ENCODE results near the gene RAMAC. TPM values are rescaled to one million over a fixed set of nuclear protein-coding genes. Genes with fewer than 3 reads are reported as not detected.

RAMAC gene
- total and polyA plus RNA-seq, 10 of the 15 experiments (the other 5 are each of a cell fraction or from before 2014, with no cell fraction given), result 22.4 to 109 (median 41.7) TPM

GRCh38 chr15:82986442-82986780, 401 bp downstream of the RAMAC start:
- DNase-seq (ENCODE audit: low read depth, low spot score) (peak; percentile 7), ATAC-seq (peak; percentile 60), FAIRE-seq (no peak)
- Histone ChIP-seq H4K20me1 (ENCODE audit: control insufficient read depth, insufficient read depth) (no peaks in the 10 kb centered on the region), H3K27ac (ENCODE audit: control insufficient read depth, insufficient read depth) (peak overlapping the region; percentile 71), H3K9ac (ENCODE audit: control insufficient read depth, insufficient read depth, low read length) (peak overlapping the region; percentile 89), H3K4me2 (ENCODE audit: control insufficient read depth, insufficient read depth) (peak overlapping the region; percentile 100; the same call in 1 of the 2 replicates), H3K36me3 (ENCODE audit: control insufficient read depth in 2 of 2, insufficient read depth in 2 of 2, low read length in 1 of 2) (peaks cover 0 to 2% of the 10 kb centered on the region in 2 experiments; a peak in 1 of 4 replicates), H3K4me3 (peak overlapping the region; percentile 84), H3K9me3 (replicated peaks; ENCODE audit: control insufficient read depth, insufficient read depth, low read length) (no peaks in the 10 kb centered on the region), H3K79me2 (ENCODE audit: control insufficient read depth, insufficient read depth, low read length) (peaks cover 18% of the 10 kb centered on the region), H3K4me1 (ENCODE audit: control insufficient read depth, insufficient read depth, low read length) (peaks cover 8% of the 10 kb centered on the region), H3K27me3 (replicated peaks in 1 of 2; ENCODE audit: control insufficient read depth in 2 of 2, insufficient read depth in 2 of 2, low read length in 1 of 2) (no peaks in the 10 kb centered on the region), H2AFZ (ENCODE audit: control insufficient read depth, low read depth, low read length) (peak overlapping the region; percentile 86)
- RAD21 ChIA-PET (ENCODE audit: unreplicated experiment), result interaction anchor here (0.9 to 1.4 kb wide), 7 partner anchors 9 to 456 kb away, joined by 3 to 9 read pairs (median 3); no protein-coding TSS in a partner anchor
- POLR2A ChIA-PET, result interaction anchor here (0.6 to 1.7 kb wide), 8 partner anchors 24 to 1745 kb away, joined by 3 to 8 read pairs (median 4); partner anchors contain the start of genes RPS17 and WHAMM
- TSS peak; percentile 88 for BruUV-seq (replicated peaks)
- 1% methylated on average over 12 of the region's 12 CpGs for WGBS (ENCODE audit: insufficient coverage, insufficient replicate concordance, low lambda C conversion rate, missing lambda C conversion rate)
- in situ Hi-C loops (cut with MboI), result loop anchor here (5.0 kb wide), 1 partner anchor 449 kb away; no protein-coding TSS in a partner anchor
- TF ChIP-seq CHD4 (IDR thresholded peaks at IDR 0.05), result no peak
- TF ChIP-seq MTA3 (IDR thresholded peaks at IDR 0.05; ENCODE audit: borderline replicate concordance, low read length), result no peak
- 0 out of 2 replicates have a peak, but pooled peaks have one; percentile 2 for TF ChIP-seq CREB1 (IDR thresholded peaks at IDR 0.05; ENCODE audit: low read depth)
- TF ChIP-seq HDAC2 (IDR thresholded peaks at IDR 0.05), result no peak
- no peak for TF ChIP-seq JUND (IDR thresholded peaks at IDR 0.05; ENCODE audit: low read depth, low read length)
- TF ChIP-seq EGR1 (IDR thresholded peaks at IDR 0.05; ENCODE audit: borderline replicate concordance in 1 of 2, low read depth in 2 of 2, low read length in 2 of 2), result no peak
- TF ChIP-seq CBFB (IDR thresholded peaks at IDR 0.05; ENCODE audit: low read depth), result no peak
- TF ChIP-seq, protein P1, sequence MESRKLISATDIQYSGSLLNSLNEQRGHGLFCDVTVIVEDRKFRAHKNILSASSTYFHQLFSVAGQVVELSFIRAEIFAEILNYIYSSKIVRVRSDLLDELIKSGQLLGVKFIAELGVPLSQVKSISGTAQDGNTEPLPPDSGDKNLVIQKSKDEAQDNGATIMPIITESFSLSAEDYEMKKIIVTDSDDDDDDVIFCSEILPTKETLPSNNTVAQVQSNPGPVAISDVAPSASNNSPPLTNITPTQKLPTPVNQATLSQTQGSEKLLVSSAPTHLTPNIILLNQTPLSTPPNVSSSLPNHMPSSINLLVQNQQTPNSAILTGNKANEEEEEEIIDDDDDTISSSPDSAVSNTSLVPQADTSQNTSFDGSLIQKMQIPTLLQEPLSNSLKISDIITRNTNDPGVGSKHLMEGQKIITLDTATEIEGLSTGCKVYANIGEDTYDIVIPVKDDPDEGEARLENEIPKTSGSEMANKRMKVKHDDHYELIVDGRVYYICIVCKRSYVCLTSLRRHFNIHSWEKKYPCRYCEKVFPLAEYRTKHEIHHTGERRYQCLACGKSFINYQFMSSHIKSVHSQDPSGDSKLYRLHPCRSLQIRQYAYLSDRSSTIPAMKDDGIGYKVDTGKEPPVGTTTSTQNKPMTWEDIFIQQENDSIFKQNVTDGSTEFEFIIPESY (IDR thresholded peaks at IDR 0.05), result no peak
- peak; percentile 48 for TF ChIP-seq RUNX3 (IDR thresholded peaks at IDR 0.05; ENCODE audit: low read length)
- no peak for TF ChIP-seq RBBP5 (conservative IDR thresholded peaks at IDR 0.05)
- CTCF ChIA-PET, result interaction anchor here (1.0 to 3.0 kb wide), 8 partner anchors 10 to 445 kb away, joined by 3 to 12 read pairs (median 5); partner anchors contain the start of gene C15orf40
- SMC1A ChIA-PET (ENCODE audit: uncharacterized antibody, unreplicated experiment), result interaction anchor here (0.8 to 3.7 kb wide), 8 partner anchors 13 to 237 kb away, joined by 3 to 11 read pairs (median 4); partner anchors contain the start of gene C15orf40
- intact Hi-C loops (cut with micrococcal nuclease; ENCODE audit: unreplicated experiment), result loop anchor here (5.0 kb wide), 2 partner anchors 154 to 174 kb away; no protein-coding TSS in a partner anchor
